OCI-LY7 (cell line): ENCODE measurements around the gene SERPINE1. TPM values are rescaled to one million over a fixed set of nuclear protein-coding genes. Genes with fewer than 3 reads are reported as not detected.

Source experiments
- BruUV-seq: library from RNA; stranded (reverse); fragments of 400-500 nt; replicated peaks from 2 replicates; lab custom pipeline; 2021; lab: Mats Ljungman, UMichigan
- CTCF ChIA-PET: fragments of 300-600 bp; sonication (Branson Sonifier 250); formaldehyde crosslinking; loops from one replicate; lab custom pipeline; 2022; ENCODE audit warnings: antibody characterized with exemption; ENCODE audit not compliant: unreplicated experiment; lab: Charles Lee
- POLR2A ChIA-PET: fragments of 300-600 bp; sonication (Branson Sonifier 250); formaldehyde crosslinking; loops from one replicate; lab custom pipeline; 2022; ENCODE audit warnings: antibody characterized with exemption; lab: Charles Lee
- DNase-seq: peaks from one replicate; pipeline ENCODE4 v3.0.0-alpha.2; 2015; ENCODE audit warnings: low spot score
- H2AFZ ChIP-seq: fragments of 200-600 bp; sonication (generic), shearing (Covaris generic); 2 replicates; pipeline ENCODE4 v1.6.1; 2014; ENCODE audit warnings: mild to moderate bottlenecking, antibody characterized with exemption, low read length, moderate library complexity
- H3K27ac ChIP-seq: fragments of 200-600 bp; sonication (generic); 2 replicates; pipeline ENCODE4 v1.5.1; 2014; ENCODE audit warnings: mixed run types, low read depth, mild to moderate bottlenecking, moderate library complexity, low read length, inconsistent platforms; ENCODE audit not compliant: poor library complexity, severe bottlenecking
- H3K36me3 ChIP-seq: fragments of 200-600 bp; sonication (generic); 2 replicates; pipeline ENCODE4 v1.6.1; 2014; ENCODE audit warnings: mild to moderate bottlenecking, antibody characterized with exemption, low read length, moderate library complexity, mixed read lengths; ENCODE audit not compliant: insufficient read depth
- H3K4me1 ChIP-seq: fragments of 200-600 bp; sonication (generic); 2 replicates; pipeline ENCODE4 v1.5.1; 2014; ENCODE audit warnings: mild to moderate bottlenecking, low read length; ENCODE audit not compliant: insufficient read depth, poor library complexity, severe bottlenecking
- H3K4me2 ChIP-seq: fragments of 200-600 bp; sonication (generic); 2 replicates; pipeline ENCODE4 v1.6.1; 2014; ENCODE audit warnings: mild to moderate bottlenecking, low read length
- H3K4me3 ChIP-seq: fragments of 200-600 bp; sonication (generic); 2 replicates; pipeline ENCODE4 v1.5.1; 2014; ENCODE audit warnings: mild to moderate bottlenecking, low read depth, low read length; ENCODE audit not compliant: poor library complexity, severe bottlenecking
- H3K79me2 ChIP-seq: fragments of 200-600 bp; sonication (generic); 2 replicates; pipeline ENCODE4 v1.6.1; 2016; ENCODE audit warnings: low read depth, mild to moderate bottlenecking, low read length, moderate library complexity, mixed read lengths; ENCODE audit not compliant: insufficient read depth
- H3K9me2 ChIP-seq: fragments of 200-600 bp; sonication (generic); 2 replicates; pipeline ENCODE4 v1.6.1; 2016; ENCODE audit warnings: mild to moderate bottlenecking, low read length, mixed read lengths; ENCODE audit not compliant: insufficient read depth
- H3K9me3 ChIP-seq: fragments of 200-600 bp; sonication (generic); 2 replicates; pipeline ENCODE4 v1.6.1; 2014; ENCODE audit warnings: mild to moderate bottlenecking, mixed run types, low read length, mixed read lengths
- H4K20me1 ChIP-seq: fragments of 200-600 bp; sonication (generic); 2 replicates; pipeline ENCODE4 v1.6.1; 2014; ENCODE audit warnings: mild to moderate bottlenecking, antibody characterized with exemption, low read length, moderate library complexity, mixed read lengths; ENCODE audit not compliant: insufficient read depth
- CTCF ChIP-seq: fragments of 200-600 bp; sonication (generic); conservative IDR thresholded peaks from 2 replicates; pipeline ENCODE4 v1.5.1; 2014; ENCODE audit warnings: mild to moderate bottlenecking, antibody characterized with exemption, low read length, moderate library complexity, mixed read lengths
- EZH2phosphoT487 ChIP-seq: fragments of 200-600 bp; sonication (generic); IDR thresholded peaks from 2 replicates; pipeline ENCODE4 v1.6.1; 2018; ENCODE audit warnings: low read depth, borderline replicate concordance, mild to moderate bottlenecking, mixed run types, antibody characterized with exemption, low read length, moderate library complexity, mixed read lengths
- intact Hi-C: fragments of 100-400 bp; cut with micrococcal nuclease; formaldehyde crosslinking; loops from one replicate; pipeline ENCODE4 v1.10.0; 2022; ENCODE audit not compliant: unreplicated experiment
- total RNA-seq, 2 experiments: library from RNA; depleted of rRNA in 1 of 2; stranded (reverse); fragments of >200 nt in 1 of 2; shearing (Covaris generic) in 1 of 2; gene quantifications; 2 replicates each; pipeline ENCODE4 v1.2.3, GENCODE V29; 2014 to 2022

SERPINE1 gene
- total RNA-seq, 2 experiments from 2014 or later, result 0.42 TPM; not detected in 1

DNA sequence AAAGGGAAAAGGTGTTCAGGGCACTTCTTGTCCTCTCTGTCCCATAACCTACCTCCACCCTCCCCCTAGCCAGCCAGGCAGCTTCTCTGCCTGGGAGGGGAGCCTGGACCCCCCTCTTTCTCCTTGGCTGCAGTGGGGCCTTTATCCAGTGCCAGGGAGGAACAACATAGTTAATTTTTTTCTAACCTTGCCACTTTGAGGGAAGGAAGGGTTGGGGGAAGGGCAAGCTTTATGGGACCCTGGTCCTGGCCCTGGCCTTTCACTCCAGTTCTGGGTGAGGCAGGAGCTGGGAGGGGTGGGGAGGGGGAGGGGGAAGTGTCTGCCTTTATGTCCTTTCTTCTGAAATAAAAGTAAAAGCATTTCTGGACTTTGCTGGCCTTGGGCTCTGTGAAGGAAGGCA is 34.0 kb downstream of the SERPINE1 start:
- H4K20me1 ChIP-seq, result no peaks in the 10 kb centered on the region
- no peaks in the 10 kb centered on the region for H3K79me2 ChIP-seq
- H2AFZ ChIP-seq, result no peak overlapping the region
- H3K9me3 ChIP-seq, result no peaks in the 10 kb centered on the region
- no peak overlapping the region for H3K4me2 ChIP-seq
- H3K27ac ChIP-seq, result no peak overlapping the region
- H3K9me2 ChIP-seq, result no peaks in the 10 kb centered on the region
- TF ChIP-seq CTCF (no peak), EZH2phosphoT487 (no peak)
- H3K4me1 ChIP-seq, result peaks cover 14% of the 10 kb centered on the region
- H3K4me3 ChIP-seq, result no peak overlapping the region
- BruUV-seq, result no TSS peak
- intact Hi-C loops, result no loop called here
- no peak for DNase-seq
- ChIA-PET CTCF (no interaction called here), POLR2A (no interaction called here)
- no peaks in the 10 kb centered on the region for H3K36me3 ChIP-seq

GRCh38 chr7:101161692-101162471 is 35.0 kb downstream of the SERPINE1 start:
- ChIA-PET CTCF (no interaction called here), POLR2A (no interaction called here)
- no peak for DNase-seq
- Histone ChIP-seq H3K9me2 (no peaks in the 10 kb centered on the region), H4K20me1 (no peaks in the 10 kb centered on the region), H2AFZ (no peak overlapping the region), H3K9me3 (no peaks in the 10 kb centered on the region), H3K4me2 (peak overlapping the region; percentile 68), H3K79me2 (no peaks in the 10 kb centered on the region), H3K27ac (no peak overlapping the region), H3K4me1 (peaks cover 13% of the 10 kb centered on the region), H3K4me3 (no peak overlapping the region), H3K36me3 (no peaks in the 10 kb centered on the region)
- BruUV-seq, result no TSS peak
- intact Hi-C loops, result no loop called here
- TF ChIP-seq CTCF (no peak), EZH2phosphoT487 (no peak)
